ENCODE data around the gene DCLK1.

GRCh38 chr13:35727881-35728280 is 403.3 kb downstream of the DCLK1 start:
- no peak for TF ChIP-seq CTCF (IDR thresholded peaks at IDR 0.05)
- no peak for TF ChIP-seq POLR2A (IDR thresholded peaks at IDR 0.05)

Measured in right lobe of liver (tissue), 4 donors.